ENCODE data around the gene LRRC4B. TPM values are rescaled to one million over a fixed set of nuclear protein-coding genes. Genes with fewer than 3 reads are reported as not detected.

LRRC4B gene
- total RNA-seq, 2 donors from 2014 or later, result 2.3 to 7.0 TPM

- Histone ChIP-seq H3K9ac (ENCODE audit: extremely low read depth, low read length, poor library complexity, severe bottlenecking) (no peak overlapping the region), H3K27ac (ENCODE audit: low read depth, low read length) (no peak overlapping the region), H3K4me3 (ENCODE audit: low read length) (no peak overlapping the region), H3K36me3 (ENCODE audit: control insufficient read depth, insufficient read depth, low read length) (no peaks in the 10 kb centered on the region), H3K4me1 (ENCODE audit: control insufficient read depth, insufficient read depth, low read length) (no peaks in the 10 kb centered on the region), H3K27me3 (ENCODE audit: control insufficient read depth, insufficient read depth, low read length, poor library complexity, severe bottlenecking) (no peaks in the 10 kb centered on the region), H3K9me3 (ENCODE audit: control insufficient read depth, low read length) (no peaks in the 10 kb centered on the region)
- Mint-ChIP-seq H3K9me3 (no peaks in the 10 kb centered on the region), H3K4me3 (no peak overlapping the region), H3K27ac (no peak overlapping the region), H3K4me1 (no peaks in the 10 kb centered on the region), H3K36me3 (ENCODE audit: low read depth) (no peaks in the 10 kb centered on the region), H3K27me3 (ENCODE audit: insufficient read depth) (peaks cover 16% of the 10 kb centered on the region)
- no peak for TF ChIP-seq CTCF (conservative IDR thresholded peaks at IDR 0.05)
- DNase-seq, result no peak
- WGBS, 2 experiments (ENCODE audit: insufficient coverage in 1 of 2, insufficient read length in 1 of 2), result 90% methylated on average over 4 of the region's 10 CpGs; no CpG with 5 or more reads in 1 of the 2 experiments
These were observed 61.5 kb downstream of the LRRC4B start for GRCh38 chr19:50506700-50507099.

GRCh38 chr19:50505856-50506611 lies 62.2 kb downstream of the LRRC4B start:
- 92 to 96% methylated on average over 18 to 30 of the region's 30 CpGs for WGBS, 2 experiments (ENCODE audit: insufficient coverage in 1 of 2, insufficient read length in 1 of 2)
- Histone ChIP-seq H3K27ac (ENCODE audit: low read depth, low read length) (no peak overlapping the region), H3K4me3 (ENCODE audit: low read length) (no peak overlapping the region), H3K36me3 (ENCODE audit: control insufficient read depth, insufficient read depth, low read length) (no peaks in the 10 kb centered on the region), H3K4me1 (ENCODE audit: control insufficient read depth, insufficient read depth, low read length) (no peaks in the 10 kb centered on the region), H3K27me3 (ENCODE audit: control insufficient read depth, insufficient read depth, low read length, poor library complexity, severe bottlenecking) (no peaks in the 10 kb centered on the region), H3K9ac (ENCODE audit: extremely low read depth, low read length, poor library complexity, severe bottlenecking) (no peak overlapping the region), H3K9me3 (ENCODE audit: control insufficient read depth, low read length) (no peaks in the 10 kb centered on the region)
- Mint-ChIP-seq H3K4me1 (no peaks in the 10 kb centered on the region), H3K27me3 (ENCODE audit: insufficient read depth) (peaks cover 17% of the 10 kb centered on the region), H3K9me3 (no peaks in the 10 kb centered on the region), H3K36me3 (ENCODE audit: low read depth) (no peaks in the 10 kb centered on the region), H3K27ac (no peak overlapping the region), H3K4me3 (no peak overlapping the region)
- TF ChIP-seq CTCF (conservative IDR thresholded peaks at IDR 0.05), result no peak
- DNase-seq, result no peak

- H3K4me1 ChIP-seq (ENCODE audit: control insufficient read depth, insufficient read depth, low read length), result no peaks in the 10 kb centered on the region
- Mint-ChIP-seq H3K27me3 (ENCODE audit: insufficient read depth) (peaks cover 7% of the 10 kb centered on the region), H3K4me3 (no peak overlapping the region), H3K27ac (no peak overlapping the region), H3K9me3 (no peaks in the 10 kb centered on the region), H3K36me3 (ENCODE audit: low read depth) (no peaks in the 10 kb centered on the region), H3K4me1 (no peaks in the 10 kb centered on the region)
- H3K27ac ChIP-seq (ENCODE audit: low read depth, low read length), result no peak overlapping the region
- 81 to 83% methylated on average over 11 to 25 of the region's 25 CpGs for WGBS, 2 experiments (ENCODE audit: insufficient coverage in 1 of 2, insufficient read length in 1 of 2)
- no peak for DNase-seq
- TF ChIP-seq CTCF (conservative IDR thresholded peaks at IDR 0.05), result no peak
- H3K27me3 ChIP-seq (ENCODE audit: control insufficient read depth, insufficient read depth, low read length, poor library complexity, severe bottlenecking), result peaks cover 29% of the 10 kb centered on the region
- H3K9ac ChIP-seq (ENCODE audit: extremely low read depth, low read length, poor library complexity, severe bottlenecking), result no peak overlapping the region
- no peak overlapping the region for H3K4me3 ChIP-seq (ENCODE audit: low read length)
- H3K9me3 ChIP-seq (ENCODE audit: control insufficient read depth, low read length), result peaks cover 28% of the 10 kb centered on the region
- no peaks in the 10 kb centered on the region for H3K36me3 ChIP-seq (ENCODE audit: control insufficient read depth, insufficient read depth, low read length)
These were observed 66.4 kb downstream of the LRRC4B start for GRCh38 chr19:50501568-50502475.

All from endodermal cell (in vitro differentiated cells).